T follicular helper cell (primary cell): ENCODE results near the gene CELSR1.
A peak's percentile ranks its signal among the peaks of the same experiment; 100 is the strongest.

Experiments
- DNase-seq: peaks from one replicate; pipeline ENCODE4 v3.0.0-alpha.2; 2020; ENCODE audit warnings: low read depth

Gene CELSR1

GRCh38 chr22:46378426-46379065 lies 158.9 kb downstream of the CELSR1 start:
- DNase-seq = no peak

GRCh38 chr22:46377525-46378425 lies 159.6 kb downstream of the CELSR1 start:
- DNase-seq = no peak

GRCh38 chr22:46376908-46377524 lies 160.4 kb downstream of the CELSR1 start:
- DNase-seq = no peak

GRCh38 chr22:46376111-46376510 lies 161.3 kb downstream of the CELSR1 start:
- no peak for DNase-seq

GRCh38 chr22:46374663-46375474 lies 162.6 kb downstream of the CELSR1 start:
- DNase-seq = no peak

- no peak for DNase-seq
These were observed 163.3 kb downstream of the CELSR1 start for GRCh38 chr22:46373921-46374662.

- no peak for DNase-seq
These were observed 164.3 kb downstream of the CELSR1 start for GRCh38 chr22:46373159-46373558.

GRCh38 chr22:46372686-46373085 lies 164.7 kb downstream of the CELSR1 start:
- DNase-seq = no peak

- DNase-seq = no peak
These were observed 165.7 kb downstream of the CELSR1 start for GRCh38 chr22:46371623-46372226.

GRCh38 chr22:46370584-46371291 lies 166.7 kb downstream of the CELSR1 start:
- no peak for DNase-seq

- no peak for DNase-seq
These were observed 167.5 kb downstream of the CELSR1 start for GRCh38 chr22:46369716-46370583.

- DNase-seq = no peak
These were observed 168.3 kb downstream of the CELSR1 start for GRCh38 chr22:46368871-46369715.

GRCh38 chr22:46368422-46368821 lies 169.0 kb downstream of the CELSR1 start:
- DNase-seq = no peak

- DNase-seq = peak; percentile 43
These were observed 169.7 kb downstream of the CELSR1 start for GRCh38 chr22:46367707-46368191.

GRCh38 chr22:46366801-46367706 lies 170.4 kb downstream of the CELSR1 start:
- no peak for DNase-seq

GRCh38 chr22:46366327-46366731 lies 171.1 kb downstream of the CELSR1 start:
- DNase-seq = no peak

- no peak for DNase-seq
These were observed 172.2 kb downstream of the CELSR1 start for GRCh38 chr22:46365166-46365624.
